Karpas-422 (cell line): ENCODE measurements around the gene COL5A1. TPM values are rescaled to one million over a fixed set of nuclear protein-coding genes. Genes with fewer than 3 reads are reported as not detected.

Source experiments
- DNase-seq: peaks from one replicate; pipeline ENCODE4 v3.0.0-alpha.2; 2015
- H2AFZ ChIP-seq: fragments of 200-600 bp; sonication (generic); 2 replicates; pipeline ENCODE4 v1.6.1; 2014; ENCODE audit warnings: antibody characterized with exemption, low read length, mixed read lengths
- H3K27ac ChIP-seq: fragments of 200-600 bp; sonication (generic); 2 replicates; pipeline ENCODE4 v1.5.1; 2014; ENCODE audit warnings: mild to moderate bottlenecking, low read length, moderate library complexity
- H3K27me3 ChIP-seq: fragments of 200-600 bp; sonication (generic); 2 replicates; pipeline ENCODE4 v1.6.1; 2014; ENCODE audit warnings: low read length, mixed read lengths
- H3K36me3 ChIP-seq: fragments of 200-600 bp; sonication (generic); 2 replicates; pipeline ENCODE4 v1.6.1; 2014; ENCODE audit warnings: low read length, mixed read lengths; ENCODE audit not compliant: insufficient read depth
- H3K4me1 ChIP-seq: fragments of 200-600 bp; sonication (generic); 2 replicates; pipeline ENCODE4 v1.6.1; 2014; ENCODE audit warnings: mild to moderate bottlenecking, low read length, mixed read lengths
- H3K4me2 ChIP-seq: fragments of 200-600 bp; sonication (generic); 2 replicates; pipeline ENCODE4 v1.6.1; 2014; ENCODE audit warnings: low read length, low read depth, mild to moderate bottlenecking; ENCODE audit not compliant: poor library complexity, severe bottlenecking
- H3K4me3 ChIP-seq: fragments of 200-600 bp; sonication (generic); 2 replicates; pipeline ENCODE4 v1.5.1; 2014; ENCODE audit warnings: mild to moderate bottlenecking, antibody characterized with exemption, low read length, mixed read lengths
- H3K79me2 ChIP-seq: fragments of 200-600 bp; sonication (generic); 2 replicates; pipeline ENCODE4 v1.6.1; 2014; ENCODE audit warnings: mild to moderate bottlenecking, low read length, mixed read lengths
- H3K9ac ChIP-seq: fragments of 200-600 bp; sonication (generic); 2 replicates; pipeline ENCODE4 v1.6.0; 2014; ENCODE audit warnings: low read length
- H3K9me2 ChIP-seq: fragments of 200-600 bp; sonication (generic), shearing (Covaris generic); replicated peaks from 2 replicates; pipeline ENCODE4 v1.6.0; 2014; ENCODE audit warnings: mild to moderate bottlenecking, low read length, moderate library complexity; ENCODE audit not compliant: insufficient read depth
- H3K9me3 ChIP-seq: fragments of 300-700, 200-600 bp; sonication (generic); 2 replicates; pipeline ENCODE4 v1.6.1; 2014; ENCODE audit warnings: low read length, mixed read lengths
- H4K20me1 ChIP-seq: fragments of 200-600 bp; sonication (generic); 2 replicates; pipeline ENCODE4 v1.6.1; 2014; ENCODE audit warnings: mild to moderate bottlenecking, antibody characterized with exemption, low read length, low read depth; ENCODE audit not compliant: insufficient read depth
- total RNA-seq: library from RNA; depleted of rRNA; stranded (reverse); fragments of >200 nt; shearing (Covaris generic); gene quantifications from 2 replicates; pipeline ENCODE4 v1.2.3, GENCODE V29; 2014; ENCODE audit warnings: low replicate concordance

Gene COL5A1
- total RNA-seq, 1 experiment from 2014 or later = not detected

DNA sequence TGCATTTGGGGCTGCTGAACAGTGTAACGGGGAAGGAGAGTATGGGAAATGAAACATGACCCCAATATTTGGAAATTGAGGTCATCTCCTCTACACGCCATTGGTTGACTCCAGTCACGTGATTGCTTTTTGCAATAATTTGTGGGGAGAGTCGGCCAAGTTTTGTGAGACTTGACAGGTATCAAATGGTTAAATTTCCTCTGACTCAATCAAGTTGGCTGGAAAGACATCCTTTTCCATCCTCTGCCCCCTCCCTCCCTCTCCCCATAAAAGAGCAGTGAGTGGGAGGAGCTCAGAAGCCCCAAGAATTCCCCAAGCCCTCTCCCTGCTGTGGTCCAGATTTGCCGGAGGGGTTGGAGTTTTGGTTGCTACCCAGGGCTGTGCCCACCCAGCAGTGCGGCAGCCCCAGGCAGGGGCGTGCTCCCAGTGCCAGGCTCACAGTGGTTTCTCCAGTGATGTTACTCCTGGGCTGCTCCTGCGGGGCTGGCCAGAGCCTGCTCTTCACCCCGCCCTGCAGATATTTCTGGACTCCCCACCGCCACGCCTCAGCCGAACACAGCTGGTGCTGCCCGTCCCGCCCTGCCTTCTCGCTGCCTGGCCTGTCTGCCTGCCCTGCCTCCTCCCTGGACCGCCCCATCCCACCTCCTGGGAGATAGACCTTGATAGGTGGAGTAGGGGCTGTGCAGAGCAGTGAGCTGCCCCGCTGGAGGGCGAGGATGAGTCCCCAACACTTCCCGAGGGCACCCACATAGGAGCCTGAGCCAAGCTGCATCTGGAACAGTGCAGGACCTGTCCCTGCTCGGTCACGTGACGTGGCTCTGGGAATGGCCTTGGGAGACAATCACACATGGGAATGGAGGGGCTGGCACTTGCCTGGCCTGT lies 3.4 kb downstream of the COL5A1 start:
- Histone ChIP-seq H3K9ac (no peak overlapping the region), H3K4me2 (no peak overlapping the region), H3K36me3 (no peaks in the 10 kb centered on the region), H4K20me1 (no peaks in the 10 kb centered on the region), H3K9me2 (no peaks in the 10 kb centered on the region), H3K4me3 (no peak overlapping the region), H3K27me3 (no peaks in the 10 kb centered on the region), H3K27ac (no peak overlapping the region), H3K79me2 (no peaks in the 10 kb centered on the region), H3K9me3 (no peaks in the 10 kb centered on the region), H3K4me1 (no peaks in the 10 kb centered on the region), H2AFZ (no peak overlapping the region)
- peak; percentile 60 for DNase-seq

DNA sequence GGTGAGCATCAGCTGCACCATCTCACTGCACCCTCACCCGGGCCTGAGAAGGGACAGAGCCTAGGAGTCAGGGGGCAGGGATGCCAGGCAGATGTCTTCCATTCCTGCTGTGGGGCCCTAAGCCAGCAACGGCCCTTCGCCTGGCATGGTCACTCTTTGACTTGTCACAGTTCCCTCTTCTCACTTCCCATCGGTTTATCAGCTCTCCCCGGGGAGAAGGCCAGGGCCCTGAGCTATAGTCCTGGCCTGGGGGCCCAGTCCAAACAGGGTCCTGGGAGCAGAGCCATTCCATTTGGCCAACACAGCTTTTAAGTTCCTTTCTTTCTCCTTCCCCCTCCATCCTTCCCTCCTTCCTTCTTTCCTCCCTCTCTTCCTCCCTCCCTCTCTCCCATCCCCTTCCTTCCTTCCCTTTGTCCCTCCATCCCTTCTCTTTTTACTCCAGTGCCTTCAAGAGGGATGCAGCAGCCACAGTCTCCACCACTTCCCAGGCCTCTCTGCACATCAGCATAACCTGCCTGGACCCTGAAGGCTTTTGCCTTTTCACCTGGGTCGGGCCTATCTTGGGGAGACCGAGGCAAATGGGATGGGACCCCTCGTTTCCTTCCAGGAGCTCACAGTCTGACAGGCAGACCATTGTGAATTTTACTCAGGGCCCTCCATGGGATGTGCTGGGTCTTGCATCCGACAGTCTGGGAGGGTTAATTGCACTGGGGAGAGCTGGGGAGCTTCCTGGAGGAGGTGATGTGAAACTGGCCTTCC lies 4.2 kb downstream of the COL5A1 start:
- no peaks in the 10 kb centered on the region for H3K4me1 ChIP-seq
- H3K9ac ChIP-seq = no peak overlapping the region
- no peaks in the 10 kb centered on the region for H4K20me1 ChIP-seq
- H2AFZ ChIP-seq = no peak overlapping the region
- H3K27me3 ChIP-seq = no peaks in the 10 kb centered on the region
- H3K9me2 ChIP-seq = no peaks in the 10 kb centered on the region
- H3K9me3 ChIP-seq = no peaks in the 10 kb centered on the region
- no peak overlapping the region for H3K27ac ChIP-seq
- no peak for DNase-seq
- H3K4me3 ChIP-seq = no peak overlapping the region
- H3K79me2 ChIP-seq = no peaks in the 10 kb centered on the region
- no peaks in the 10 kb centered on the region for H3K36me3 ChIP-seq
- H3K4me2 ChIP-seq = no peak overlapping the region

DNA sequence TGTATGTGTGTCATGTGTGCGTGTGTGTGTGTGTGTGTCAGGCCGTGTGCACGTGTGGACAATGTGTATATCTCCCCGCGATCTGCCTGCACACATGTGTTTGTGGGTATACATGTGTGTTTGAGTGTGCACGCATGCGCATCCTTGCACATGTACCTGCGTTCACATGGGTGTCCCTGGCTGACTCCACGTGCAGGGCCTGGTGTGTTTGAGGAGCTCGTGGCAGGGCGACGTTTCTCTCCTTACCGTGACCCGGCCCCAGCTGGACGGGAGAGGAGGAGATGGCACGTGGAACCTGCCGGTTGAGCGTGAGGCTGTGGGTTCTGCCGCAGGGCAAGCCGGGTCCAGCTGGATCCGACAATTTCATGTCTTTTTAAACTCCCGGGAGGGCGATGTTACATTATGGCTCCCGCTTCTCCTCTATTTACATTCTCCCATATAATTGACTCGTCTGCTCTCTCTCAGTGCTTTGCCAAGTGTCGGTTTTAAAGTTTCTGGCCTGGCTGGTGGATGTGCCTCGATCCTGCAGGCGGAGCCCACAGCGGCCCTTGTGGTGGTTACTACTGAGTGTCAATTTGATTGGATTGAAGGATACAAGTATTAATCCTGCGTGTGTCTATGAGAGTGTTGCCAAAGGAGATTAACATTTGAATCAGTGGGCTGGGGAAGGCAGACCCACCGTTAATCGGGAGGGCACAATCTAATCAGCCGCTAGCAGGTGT lies 5.9 kb downstream of the COL5A1 start:
- Histone ChIP-seq H3K27ac (no peak overlapping the region), H3K9me2 (no peaks in the 10 kb centered on the region), H2AFZ (no peak overlapping the region), H3K9ac (no peak overlapping the region), H3K27me3 (no peaks in the 10 kb centered on the region), H3K36me3 (no peaks in the 10 kb centered on the region), H3K9me3 (no peaks in the 10 kb centered on the region), H3K79me2 (no peaks in the 10 kb centered on the region), H3K4me3 (no peak overlapping the region), H3K4me2 (no peak overlapping the region), H3K4me1 (no peaks in the 10 kb centered on the region), H4K20me1 (no peaks in the 10 kb centered on the region)
- no peak for DNase-seq

DNA sequence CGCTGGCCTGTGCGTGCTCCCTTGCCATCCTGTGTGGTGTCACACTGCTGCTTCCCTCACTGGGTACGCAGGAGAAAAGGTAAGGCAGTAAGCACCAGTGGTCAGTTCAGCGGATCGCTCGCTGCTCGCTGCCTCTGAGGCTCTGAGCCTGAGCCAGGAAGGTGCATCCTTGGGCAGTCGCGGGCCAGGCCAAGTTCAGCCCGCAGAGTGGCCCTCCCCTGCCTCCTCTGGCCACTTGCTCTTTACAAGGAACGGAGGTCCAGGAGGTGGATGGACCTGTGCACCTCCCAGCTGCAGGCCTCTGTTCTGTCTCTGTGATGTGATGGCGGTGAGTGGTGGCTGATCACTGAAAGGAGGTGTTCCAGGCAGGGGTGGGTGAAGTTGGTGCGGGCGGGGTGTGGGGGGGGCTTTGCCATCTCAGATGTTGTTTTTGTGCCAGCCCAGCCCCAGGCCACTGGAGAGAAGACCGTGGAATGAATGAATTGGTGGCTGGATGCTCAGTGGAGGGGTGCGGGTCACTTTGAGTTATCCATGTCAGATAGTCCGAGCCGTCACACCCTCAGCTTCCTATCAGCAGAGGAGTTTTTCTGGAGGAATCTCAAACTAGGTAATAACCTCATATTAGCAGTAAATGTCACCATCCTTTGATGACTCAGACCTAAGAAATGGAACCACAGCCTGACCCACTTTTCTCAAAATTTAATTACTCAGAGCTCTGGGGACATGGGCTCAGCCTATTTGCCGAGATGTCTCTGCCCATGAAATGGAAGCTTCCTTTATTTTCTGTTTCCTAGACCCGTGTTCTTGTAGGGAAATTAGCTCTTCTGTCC lies 7.3 kb downstream of the COL5A1 start:
- H3K9me3 ChIP-seq = no peaks in the 10 kb centered on the region
- no peaks in the 10 kb centered on the region for H4K20me1 ChIP-seq
- H3K9ac ChIP-seq = no peak overlapping the region
- no peaks in the 10 kb centered on the region for H3K9me2 ChIP-seq
- no peaks in the 10 kb centered on the region for H3K36me3 ChIP-seq
- H2AFZ ChIP-seq = no peak overlapping the region
- no peak overlapping the region for H3K4me2 ChIP-seq
- no peak overlapping the region for H3K27ac ChIP-seq
- no peaks in the 10 kb centered on the region for H3K79me2 ChIP-seq
- DNase-seq = no peak
- H3K27me3 ChIP-seq = no peaks in the 10 kb centered on the region
- H3K4me3 ChIP-seq = no peak overlapping the region
- H3K4me1 ChIP-seq = no peaks in the 10 kb centered on the region

DNA sequence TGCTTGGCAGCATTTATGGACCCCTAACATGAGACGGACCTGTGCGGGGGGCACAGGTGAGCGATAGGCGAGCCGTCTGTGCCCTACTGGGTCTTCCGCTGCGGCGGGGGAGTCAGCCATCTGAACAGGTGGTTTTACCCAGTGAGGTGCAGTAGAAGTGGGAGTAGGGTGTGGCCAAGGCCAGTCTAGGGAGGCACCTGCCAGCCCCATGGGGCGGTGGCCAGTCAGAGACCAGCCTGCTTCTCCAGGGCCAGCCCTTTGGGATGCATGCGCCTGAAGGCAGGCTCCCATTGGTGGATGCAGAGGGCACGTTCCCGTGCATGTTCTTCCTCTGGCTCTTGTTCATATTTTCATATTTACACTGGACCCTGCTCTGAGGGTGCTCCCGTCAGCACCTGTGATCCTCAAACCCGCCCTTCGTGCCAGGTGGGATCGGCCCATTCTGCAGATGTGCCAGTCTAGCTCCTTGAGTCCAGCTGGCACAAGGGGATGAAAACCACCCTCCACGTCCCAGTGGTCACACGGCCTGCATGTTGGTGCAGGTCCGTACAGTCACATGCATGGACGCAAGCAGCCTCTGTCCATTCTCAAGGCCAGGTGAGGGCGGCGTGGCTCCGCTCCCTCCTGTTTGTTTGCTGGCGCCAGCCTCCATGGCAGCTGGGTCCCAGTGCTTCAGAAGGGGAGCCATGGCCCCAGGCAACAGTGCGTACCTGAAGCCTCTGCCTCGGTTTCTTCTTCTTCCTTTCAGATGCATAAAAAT lies 9.0 kb downstream of the COL5A1 start:
- no peak overlapping the region for H2AFZ ChIP-seq
- no peaks in the 10 kb centered on the region for H3K9me3 ChIP-seq
- no peaks in the 10 kb centered on the region for H4K20me1 ChIP-seq
- no peaks in the 10 kb centered on the region for H3K27me3 ChIP-seq
- H3K4me1 ChIP-seq = no peaks in the 10 kb centered on the region
- no peak overlapping the region for H3K4me3 ChIP-seq
- DNase-seq = peak; percentile 11
- no peaks in the 10 kb centered on the region for H3K9me2 ChIP-seq
- H3K27ac ChIP-seq = no peak overlapping the region
- H3K36me3 ChIP-seq = no peaks in the 10 kb centered on the region
- no peaks in the 10 kb centered on the region for H3K79me2 ChIP-seq
- no peak overlapping the region for H3K9ac ChIP-seq
- H3K4me2 ChIP-seq = no peak overlapping the region

DNA sequence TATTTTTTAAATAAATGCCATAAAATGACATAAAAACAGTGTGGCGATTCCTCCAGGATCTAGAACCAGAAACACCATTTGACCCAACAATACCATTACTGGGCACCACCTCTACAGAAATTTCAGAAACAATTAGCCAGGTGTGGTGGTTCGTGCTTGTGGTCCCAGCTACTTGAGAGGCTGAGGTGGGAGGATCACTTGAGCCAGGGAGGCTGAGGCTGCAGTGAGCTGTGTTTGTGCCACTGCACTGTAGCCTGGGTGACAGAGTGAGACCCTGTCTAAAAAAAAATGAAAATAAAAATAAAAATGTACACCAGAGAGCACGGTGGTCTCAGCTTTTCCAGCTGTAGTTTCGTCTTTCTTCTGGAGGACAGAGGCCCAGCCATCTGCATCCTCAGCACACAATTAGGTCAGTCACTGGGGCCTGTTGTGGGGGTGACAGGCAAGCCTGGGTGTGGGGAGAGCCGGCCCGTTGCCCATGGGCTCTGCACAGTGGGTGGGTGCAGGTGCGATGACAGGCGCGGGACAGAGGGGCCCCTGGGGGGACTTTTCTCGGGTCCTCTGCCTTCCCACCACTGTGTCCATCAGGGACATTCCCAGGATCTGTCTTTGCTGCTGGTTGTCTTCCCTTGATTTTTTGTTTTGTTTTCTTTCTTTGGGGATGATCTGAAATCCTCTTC lies 9.8 kb downstream of the COL5A1 start:
- H3K36me3 ChIP-seq = no peaks in the 10 kb centered on the region
- DNase-seq = peak; percentile 11
- no peaks in the 10 kb centered on the region for H3K9me2 ChIP-seq
- H3K9me3 ChIP-seq = no peaks in the 10 kb centered on the region
- H3K9ac ChIP-seq = no peak overlapping the region
- no peak overlapping the region for H3K4me2 ChIP-seq
- H3K79me2 ChIP-seq = no peaks in the 10 kb centered on the region
- H4K20me1 ChIP-seq = no peaks in the 10 kb centered on the region
- H3K4me1 ChIP-seq = no peaks in the 10 kb centered on the region
- no peak overlapping the region for H3K27ac ChIP-seq
- H3K27me3 ChIP-seq = no peaks in the 10 kb centered on the region
- H3K4me3 ChIP-seq = no peak overlapping the region
- H2AFZ ChIP-seq = no peak overlapping the region
